Body of pancreas (tissue), 4 donors: ENCODE measurements around the gene PRKCSH. TPM values are rescaled to one million over a fixed set of nuclear protein-coding genes. Genes with fewer than 3 reads are reported as not detected.

ENCODE experiments used
- ATAC-seq: fragments of 150-250 bp; one replicate; pipeline ENCODE4 v1.9.1; 2016
- DNase-seq, 4 donors: peaks; one replicate each; pipeline ENCODE4 v3.0.0-alpha.2; 2019
- H3K27ac ChIP-seq, 4 donors: fragments of 200-600 bp; sonication (generic); 1 replicate in 3 of 4; 2 replicates in 1 of 4; pipeline versions ENCODE4 v1.5.1 to v1.6.1; 2016 to 2019; ENCODE audit warnings: mild to moderate bottlenecking in 1 of 4, mixed read lengths in 1 of 4, moderate library complexity in 1 of 4
- H3K27me3 ChIP-seq, 2 donors: fragments of 200-600 bp; sonication (generic); one replicate each; pipeline ENCODE4 v1.6.0; 2016; ENCODE audit warnings: mild to moderate bottlenecking in 1 of 2
- H3K36me3 ChIP-seq, 2 donors: fragments of 200-600 bp; sonication (generic); replicated peaks in 1 of 2; 2 replicates each; pipeline ENCODE4 v1.5.1; 2016; ENCODE audit warnings: low read depth in 2 of 2; ENCODE audit not compliant: insufficient read depth in 1 of 2
- H3K4me1 ChIP-seq: fragments of 200-600 bp; sonication (generic); one replicate; pipeline ENCODE4 v1.6.0; 2016
- H3K4me3 ChIP-seq, 2 donors: fragments of 200-600 bp; sonication (generic); 1 replicate in 1 of 2; 2 replicates in 1 of 2; pipeline ENCODE4 v1.5.1; 2016 to 2019
- H3K9me3 ChIP-seq, 3 donors: fragments of 200-600 bp; sonication (generic); 1 replicate in 2 of 3; 2 replicates in 1 of 3; pipeline ENCODE4 v1.5.1; 2016
- POLR2A ChIP-seq, 3 donors: fragments of 450-650 bp; IDR thresholded peaks; one replicate each; pipeline ENCODE4 v1.6.1; 2016; ENCODE audit warnings: antibody characterized with exemption in 3 of 3, mild to moderate bottlenecking in 2 of 3
- WGBS, 2 donors: methylation state at CpG; one replicate each; pipeline ENCODE4 v1.1.5; 2017; 5-methylcytosine and 5-hydroxymethylcytosine counted together
- intact Hi-C: fragments of 100-400 bp; cut with DNase I; formaldehyde crosslinking; loops from one replicate; pipeline ENCODE4 v1.15.1; 2023
- total RNA-seq, 2 donors: library from RNA; depleted of rRNA; stranded (reverse); fragments of >200 nt; gene quantifications; one replicate each; pipeline ENCODE4 v1.1.0, GENCODE V29; 2016
- TF ChIP-seq, protein P1 (sequence below), 7 experiments: fragments of 450-650 bp in 4 of 7; fragments of 200-600 bp in 3 of 7; sonication (generic) in 3 of 7; IDR thresholded peaks; one replicate each; pipeline ENCODE4 v1.5.1; 2016 to 2019; ENCODE audit warnings: antibody characterized with exemption in 7 of 7

PRKCSH gene
- total RNA-seq, 2 donors from 2014 or later, result 134 to 194 TPM

GRCh38 chr19:11483366-11484111 lies 48.1 kb downstream of the PRKCSH start:
- 81 to 84% methylated on average over 18 to 56 of the region's 57 CpGs for WGBS, 2 donors
- intact Hi-C loops, result loop anchor here (10.0 kb wide), 1 partner anchor 189 kb away; the partner anchor contains the start of gene TSPAN16
- DNase-seq (no peak), ATAC-seq (no peak)
- H3K4me3 ChIP-seq, result no peak overlapping the region
- H3K36me3 ChIP-seq, result no peaks in the 10 kb centered on the region
- H3K9me3 ChIP-seq, result no peaks in the 10 kb centered on the region
- H3K27ac ChIP-seq, result no peak overlapping the region
- peaks cover 0 to 35% of the 10 kb centered on the region in 2 donors for H3K27me3 ChIP-seq
- TF ChIP-seq, protein P1, sequence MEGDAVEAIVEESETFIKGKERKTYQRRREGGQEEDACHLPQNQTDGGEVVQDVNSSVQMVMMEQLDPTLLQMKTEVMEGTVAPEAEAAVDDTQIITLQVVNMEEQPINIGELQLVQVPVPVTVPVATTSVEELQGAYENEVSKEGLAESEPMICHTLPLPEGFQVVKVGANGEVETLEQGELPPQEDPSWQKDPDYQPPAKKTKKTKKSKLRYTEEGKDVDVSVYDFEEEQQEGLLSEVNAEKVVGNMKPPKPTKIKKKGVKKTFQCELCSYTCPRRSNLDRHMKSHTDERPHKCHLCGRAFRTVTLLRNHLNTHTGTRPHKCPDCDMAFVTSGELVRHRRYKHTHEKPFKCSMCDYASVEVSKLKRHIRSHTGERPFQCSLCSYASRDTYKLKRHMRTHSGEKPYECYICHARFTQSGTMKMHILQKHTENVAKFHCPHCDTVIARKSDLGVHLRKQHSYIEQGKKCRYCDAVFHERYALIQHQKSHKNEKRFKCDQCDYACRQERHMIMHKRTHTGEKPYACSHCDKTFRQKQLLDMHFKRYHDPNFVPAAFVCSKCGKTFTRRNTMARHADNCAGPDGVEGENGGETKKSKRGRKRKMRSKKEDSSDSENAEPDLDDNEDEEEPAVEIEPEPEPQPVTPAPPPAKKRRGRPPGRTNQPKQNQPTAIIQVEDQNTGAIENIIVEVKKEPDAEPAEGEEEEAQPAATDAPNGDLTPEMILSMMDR (IDR thresholded peaks at IDR 0.05), result no peak
- no peak for TF ChIP-seq POLR2A (IDR thresholded peaks at IDR 0.05)
- peaks cover 30% of the 10 kb centered on the region for H3K4me1 ChIP-seq

DNA sequence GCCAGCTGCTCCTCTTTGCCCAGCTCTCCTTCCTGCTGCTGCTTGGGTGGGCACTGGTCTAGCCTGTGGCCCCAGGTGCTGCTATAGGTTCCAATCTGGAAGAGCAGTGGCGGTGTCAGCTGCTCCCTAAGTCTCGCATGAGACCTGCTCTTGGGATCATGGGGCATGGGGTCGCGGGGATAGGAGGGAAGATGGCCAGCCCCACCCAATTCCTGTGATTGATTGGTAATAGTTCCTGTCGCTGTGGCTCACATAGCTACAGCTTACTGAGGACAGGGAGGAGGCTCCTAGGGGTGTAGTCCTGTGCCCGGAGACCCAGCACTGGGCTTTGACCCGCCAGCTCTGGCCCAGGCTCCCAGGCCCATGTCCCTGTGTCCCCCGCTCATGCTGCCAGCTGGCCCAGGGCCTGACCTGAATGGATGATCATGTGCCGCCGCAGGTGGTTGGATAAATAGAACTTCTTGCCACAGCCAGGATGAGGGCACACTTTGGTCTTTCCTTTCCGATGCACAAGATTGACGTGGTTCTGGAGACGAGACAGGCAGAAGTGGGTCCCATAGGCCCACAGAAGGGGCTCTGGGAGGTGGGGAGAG lies 49.9 kb downstream of the PRKCSH start:
- intact Hi-C loops, result loop anchor here (10.0 kb wide), 1 partner anchor 191 kb away; the partner anchor contains the start of gene TSPAN16

GRCh38 chr19:11486661-11487503 lies 51.4 kb downstream of the PRKCSH start:
- intact Hi-C loops, result loop anchor here (10.0 kb wide), 1 partner anchor 192 kb away; the partner anchor contains the start of gene TSPAN16
- H3K4me3 ChIP-seq, result no peak overlapping the region
- no peaks in the 10 kb centered on the region for H3K36me3 ChIP-seq
- DNase-seq (no peak), ATAC-seq (no peak)
- peaks cover 0 to 14% of the 10 kb centered on the region in 2 donors for H3K27me3 ChIP-seq
- H3K9me3 ChIP-seq, result no peaks in the 10 kb centered on the region
- TF ChIP-seq, protein P1 (IDR thresholded peaks at IDR 0.05), result no peak
- no peak for TF ChIP-seq POLR2A (IDR thresholded peaks at IDR 0.05)
- H3K27ac ChIP-seq, result no peak overlapping the region
- WGBS, 2 donors, result 90 to 96% methylated on average over 24 to 32 of the region's 45 CpGs
- peaks cover 13% of the 10 kb centered on the region for H3K4me1 ChIP-seq

More for the DNA sequence above, 49.9 kb downstream of the PRKCSH start:
- H3K36me3 ChIP-seq, result no peaks in the 10 kb centered on the region
- H3K27ac ChIP-seq, result no peak overlapping the region
- H3K27me3 ChIP-seq, result peaks cover 0 to 28% of the 10 kb centered on the region in 2 donors
- no peaks in the 10 kb centered on the region for H3K9me3 ChIP-seq
- ATAC-seq, result no peak
- DNase-seq, result no peak
- H3K4me1 ChIP-seq, result peaks cover 17% of the 10 kb centered on the region
- WGBS, 2 donors, result 91 to 97% methylated on average over 5 to 12 of the region's 13 CpGs
- H3K4me3 ChIP-seq, result no peak overlapping the region
- no peak for TF ChIP-seq POLR2A (IDR thresholded peaks at IDR 0.05)
- TF ChIP-seq, protein P1 (IDR thresholded peaks at IDR 0.05), result no peak

DNA sequence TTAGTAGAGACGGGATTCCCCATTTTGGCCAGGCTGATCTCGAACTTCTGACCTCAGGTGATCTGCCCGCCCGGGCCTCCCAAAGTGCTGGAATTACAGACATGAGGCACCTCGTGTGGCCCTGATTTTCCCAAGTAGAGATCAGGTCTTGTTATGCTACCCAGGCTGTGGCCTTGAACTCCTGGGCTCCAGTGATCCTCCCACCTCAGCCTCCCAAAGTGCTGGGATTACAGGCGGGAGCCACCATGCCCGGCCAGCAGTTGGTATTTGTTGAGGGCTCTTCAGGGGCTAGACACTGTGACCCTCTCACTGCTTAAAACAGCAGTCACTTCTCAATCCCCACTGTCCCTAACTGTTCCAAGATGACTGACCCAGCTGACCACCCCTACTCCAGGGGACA lies 53.9 kb downstream of the PRKCSH start:
- Histone ChIP-seq H3K4me1 (no peaks in the 10 kb centered on the region), H3K27ac (no peak overlapping the region), H3K9me3 (no peaks in the 10 kb centered on the region), H3K27me3 (no peaks in the 10 kb centered on the region), H3K36me3 (no peaks in the 10 kb centered on the region), H3K4me3 (no peak overlapping the region)
- ATAC-seq (no peak), DNase-seq (no peak)
- intact Hi-C loops, result loop anchor here (10.0 kb wide), 1 partner anchor 195 kb away; the partner anchor contains the start of gene TSPAN16
- TF ChIP-seq, protein P1 (IDR thresholded peaks at IDR 0.05), result no peak
- no peak for TF ChIP-seq POLR2A (IDR thresholded peaks at IDR 0.05)
- WGBS, 2 donors, result 80 to 90% methylated on average over 1 to 7 of the region's 7 CpGs
